22Rv1 (cell line): ENCODE data around the gene SLC25A25.

Experiments
- H3K27ac ChIP-seq: fragments of 450-650 bp; 2 replicates; pipeline ENCODE4 v1.5.1; 2017
- CTCF ChIP-seq: fragments of 450-650 bp; IDR thresholded peaks from 2 replicates; pipeline ENCODE4 v1.5.1; 2017; ENCODE audit warnings: mild to moderate bottlenecking
- ZFX ChIP-seq: fragments of 450-650 bp; IDR thresholded peaks from 2 replicates; pipeline ENCODE4 v1.6.1; 2017; ENCODE audit warnings: antibody characterized with exemption, borderline replicate concordance

The SLC25A25 gene

GRCh38 chr9:128152133-128153059 lies 84.4 kb downstream of the SLC25A25 start:
- TF ChIP-seq CTCF (no peak), ZFX (no peak)
- H3K27ac ChIP-seq: no peak overlapping the region

GRCh38 chr9:128153060-128153946 lies 85.3 kb downstream of the SLC25A25 start:
- TF ChIP-seq ZFX (no peak), CTCF (no peak)
- H3K27ac ChIP-seq: no peak overlapping the region

GRCh38 chr9:128153947-128154695 lies 86.1 kb downstream of the SLC25A25 start:
- no peak for TF ChIP-seq CTCF
- TF ChIP-seq ZFX: no peak

GRCh38 chr9:128155736-128156500 lies 87.9 kb downstream of the SLC25A25 start:
- TF ChIP-seq ZFX (no peak), CTCF (no peak)
- H3K27ac ChIP-seq: no peak overlapping the region

More at GRCh38 chr9:128153947-128154695, 86.1 kb downstream of the SLC25A25 start:
- no peak overlapping the region for H3K27ac ChIP-seq
